Measurements from ENCODE around the gene HOXD9. TPM values are rescaled to one million over a fixed set of nuclear protein-coding genes. Genes with fewer than 3 reads are reported as not detected.
A peak's percentile ranks its signal among the peaks of the same experiment; 100 is the strongest.

HOXD9 gene
- total RNA-seq, 1 donor from 2014 or later: not detected

GRCh38 chr2:176152350-176153181, 30.0 kb downstream of the HOXD9 start:
- H3K4me3 Mint-ChIP-seq: no peak overlapping the region
- H3K36me3 Mint-ChIP-seq (ENCODE audit: low read depth): no peaks in the 10 kb centered on the region
- H3K27ac Mint-ChIP-seq: no peak overlapping the region
- peaks cover 82% of the 10 kb centered on the region for H3K27me3 Mint-ChIP-seq
- H3K4me1 Mint-ChIP-seq: peaks cover 2% of the 10 kb centered on the region
- peaks cover 3% of the 10 kb centered on the region for H3K9me3 Mint-ChIP-seq
- no peak for DNase-seq
- intact Hi-C loops (cut with micrococcal nuclease): no loop called here

GRCh38 chr2:176154576-176155252, 32.2 kb downstream of the HOXD9 start:
- Mint-ChIP-seq H3K9me3 (peaks cover 3% of the 10 kb centered on the region), H3K27me3 (peaks cover 79% of the 10 kb centered on the region), H3K4me3 (no peak overlapping the region), H3K4me1 (peaks cover 2% of the 10 kb centered on the region), H3K27ac (no peak overlapping the region), H3K36me3 (ENCODE audit: low read depth) (no peaks in the 10 kb centered on the region)
- DNase-seq: no peak
- intact Hi-C loops (cut with micrococcal nuclease): no loop called here

- intact Hi-C loops (cut with micrococcal nuclease): loop anchor here (2.0 kb wide), 1 partner anchor 17 kb away; no protein-coding TSS in a partner anchor
- no peak for DNase-seq
- Mint-ChIP-seq H3K27ac (no peak overlapping the region), H3K4me3 (no peak overlapping the region), H3K36me3 (ENCODE audit: low read depth) (no peaks in the 10 kb centered on the region), H3K9me3 (peaks cover 3% of the 10 kb centered on the region), H3K27me3 (peaks cover 77% of the 10 kb centered on the region), H3K4me1 (peaks cover 2% of the 10 kb centered on the region)
Measured at GRCh38 chr2:176155356-176156044, 33.0 kb downstream of the HOXD9 start.

- DNase-seq: no peak
- no peaks in the 10 kb centered on the region for H3K36me3 Mint-ChIP-seq (ENCODE audit: low read depth)
- peaks cover 76% of the 10 kb centered on the region for H3K27me3 Mint-ChIP-seq
- no peak overlapping the region for H3K4me3 Mint-ChIP-seq
- intact Hi-C loops (cut with micrococcal nuclease): loop anchor here (2.0 kb wide), 1 partner anchor 18 kb away; no protein-coding TSS in a partner anchor
- peaks cover 2% of the 10 kb centered on the region for H3K4me1 Mint-ChIP-seq
- H3K27ac Mint-ChIP-seq: no peak overlapping the region
- peaks cover 7% of the 10 kb centered on the region for H3K9me3 Mint-ChIP-seq
Measured at GRCh38 chr2:176156301-176156806, 33.8 kb downstream of the HOXD9 start.

GRCh38 chr2:176156807-176157498, 34.4 kb downstream of the HOXD9 start, which contains the start of gene HOXD3:
HOXD3 (plus strand) TSS chr2:176157307; CDS start chr2:176169115, 11,808 bp downstream.
- peaks cover 79% of the 10 kb centered on the region for H3K27me3 Mint-ChIP-seq
- H3K4me1 Mint-ChIP-seq: peaks cover 2% of the 10 kb centered on the region
- H3K9me3 Mint-ChIP-seq: peaks cover 7% of the 10 kb centered on the region
- peak within 1 kb of the TSS; percentile 72 for H3K27ac Mint-ChIP-seq
- H3K36me3 Mint-ChIP-seq (ENCODE audit: low read depth): no peaks in the 10 kb centered on the region
- H3K4me3 Mint-ChIP-seq: no peak within 1 kb of the TSS
- intact Hi-C loops (cut with micrococcal nuclease): loop anchor here (2.0 kb wide), 1 partner anchor 18 kb away; no protein-coding TSS in a partner anchor
- DNase-seq: no peak

- peak; percentile 66 for DNase-seq
- H3K9me3 Mint-ChIP-seq: peaks cover 7% of the 10 kb centered on the region
- H3K4me3 Mint-ChIP-seq: no peak overlapping the region
- H3K27ac Mint-ChIP-seq: peak overlapping the region; percentile 72
- H3K36me3 Mint-ChIP-seq (ENCODE audit: low read depth): no peaks in the 10 kb centered on the region
- H3K27me3 Mint-ChIP-seq: peaks cover 82% of the 10 kb centered on the region
- H3K4me1 Mint-ChIP-seq: peaks cover 2% of the 10 kb centered on the region
- intact Hi-C loops (cut with micrococcal nuclease): loop anchor here (2.0 kb wide), 2 partner anchors 19 to 47 kb away; no protein-coding TSS in a partner anchor
Measured at GRCh38 chr2:176157499-176158185, 35.1 kb downstream of the HOXD9 start.

GRCh38 chr2:176158186-176158591, 35.7 kb downstream of the HOXD9 start:
- Mint-ChIP-seq H3K9me3 (peaks cover 7% of the 10 kb centered on the region), H3K27ac (no peak overlapping the region), H3K36me3 (ENCODE audit: low read depth) (no peaks in the 10 kb centered on the region), H3K4me1 (peaks cover 2% of the 10 kb centered on the region), H3K4me3 (no peak overlapping the region), H3K27me3 (peaks cover 82% of the 10 kb centered on the region)
- DNase-seq: no peak
- intact Hi-C loops (cut with micrococcal nuclease): loop anchor here (2.0 kb wide), 1 partner anchor 47 kb away; no protein-coding TSS in a partner anchor

- intact Hi-C loops (cut with micrococcal nuclease): loop anchor here (2.0 kb wide), 1 partner anchor 48 kb away; no protein-coding TSS in a partner anchor
- H3K9me3 Mint-ChIP-seq: peaks cover 12% of the 10 kb centered on the region
- peak; percentile 53 for DNase-seq
- H3K36me3 Mint-ChIP-seq (ENCODE audit: low read depth): peaks cover 3% of the 10 kb centered on the region
- H3K27ac Mint-ChIP-seq: peak overlapping the region; percentile 58
- H3K27me3 Mint-ChIP-seq: peaks cover 85% of the 10 kb centered on the region
- H3K4me3 Mint-ChIP-seq: no peak overlapping the region
- H3K4me1 Mint-ChIP-seq: peaks cover 2% of the 10 kb centered on the region
Measured at GRCh38 chr2:176158855-176159662, 36.5 kb downstream of the HOXD9 start.

- intact Hi-C loops (cut with micrococcal nuclease): loop anchor here (2.0 to 5.0 kb wide), 4 partner anchors 32 to 1827 kb away; partner anchors contain the start of genes HOXD8 and SP9
Measured at GRCh38 chr2:176159663-176160250, 37.2 kb downstream of the HOXD9 start.

GRCh38 chr2:176160251-176160985, 37.9 kb downstream of the HOXD9 start:
- intact Hi-C loops (cut with micrococcal nuclease): loop anchor here (2.0 to 5.0 kb wide), 3 partner anchors 33 to 1828 kb away; partner anchors contain the start of genes HOXD8 and SP9
- Mint-ChIP-seq H3K4me1 (peaks cover 2% of the 10 kb centered on the region), H3K27me3 (peaks cover 83% of the 10 kb centered on the region), H3K27ac (no peak overlapping the region), H3K36me3 (ENCODE audit: low read depth) (peaks cover 5% of the 10 kb centered on the region), H3K9me3 (peaks cover 16% of the 10 kb centered on the region), H3K4me3 (no peak overlapping the region)
- no peak for DNase-seq

More at GRCh38 chr2:176159663-176160250, 37.2 kb downstream of the HOXD9 start:
- peaks cover 16% of the 10 kb centered on the region for H3K9me3 Mint-ChIP-seq
- peaks cover 2% of the 10 kb centered on the region for H3K4me1 Mint-ChIP-seq
- no peak overlapping the region for H3K27ac Mint-ChIP-seq
- peaks cover 85% of the 10 kb centered on the region for H3K27me3 Mint-ChIP-seq
- H3K4me3 Mint-ChIP-seq: no peak overlapping the region
- DNase-seq: peak; percentile 54
- H3K36me3 Mint-ChIP-seq (ENCODE audit: low read depth): peaks cover 5% of the 10 kb centered on the region
